HFFc6 (cell line): ENCODE data around the gene C2orf92. TPM values are rescaled to one million over a fixed set of nuclear protein-coding genes. Genes with fewer than 3 reads are reported as not detected.

Experiments used
- DNase-seq: peaks from one replicate; pipeline ENCODE4 v3.0.0-alpha.2; 2018
- H3K27ac Mint-ChIP-seq: 2 replicates; pipeline ENCODE4 v1.8.0; 2020; ENCODE audit warnings: mild to moderate bottlenecking, mixed read lengths
- H3K27me3 Mint-ChIP-seq: 2 replicates; pipeline ENCODE4 v1.8.0; 2021; ENCODE audit warnings: mild to moderate bottlenecking, moderate library complexity, mixed read lengths; ENCODE audit not compliant: insufficient read depth
- H3K36me3 Mint-ChIP-seq: 2 replicates; pipeline ENCODE4 v1.8.0; 2021; ENCODE audit warnings: low read depth, mixed read lengths
- H3K4me1 Mint-ChIP-seq: 2 replicates; pipeline ENCODE4 v1.8.0; 2020; ENCODE audit warnings: low read depth, mixed read lengths
- H3K4me3 Mint-ChIP-seq: 2 replicates; pipeline ENCODE4 v1.8.0; 2020; ENCODE audit warnings: mild to moderate bottlenecking, moderate library complexity, mixed read lengths
- H3K9me3 Mint-ChIP-seq: 2 replicates; pipeline ENCODE4 v1.8.0; 2020; ENCODE audit warnings: mild to moderate bottlenecking, mixed read lengths
- CTCF ChIP-seq: fragments of 200-600 bp; sonication (generic); IDR thresholded peaks from 2 replicates; pipeline ENCODE4 v1.5.0; 2021; ENCODE audit warnings: antibody characterized with exemption, mild to moderate bottlenecking
- total RNA-seq, 6 experiments: library from RNA; stranded (reverse); fragmentation: NEBNext Ultra II Directional; extraction: Animal tissue kit (Norgen Biotek cat#: 25700); gene quantifications; 2 replicates in 1 of 6; 3 replicates in 5 of 6; pipeline ENCODE4 v1.2.3, GENCODE V29; 2021

C2orf92 gene
- total RNA-seq, 6 experiments from 2014 or later, result 0.88 to 2.6 (median 1.2) TPM

GRCh38 chr2:97654309-97654708, 15.2 kb upstream of the C2orf92 start:
- Mint-ChIP-seq H3K36me3 (peaks cover 46% of the 10 kb centered on the region), H3K4me3 (no peak overlapping the region), H3K9me3 (peaks cover 9% of the 10 kb centered on the region)

DNA sequence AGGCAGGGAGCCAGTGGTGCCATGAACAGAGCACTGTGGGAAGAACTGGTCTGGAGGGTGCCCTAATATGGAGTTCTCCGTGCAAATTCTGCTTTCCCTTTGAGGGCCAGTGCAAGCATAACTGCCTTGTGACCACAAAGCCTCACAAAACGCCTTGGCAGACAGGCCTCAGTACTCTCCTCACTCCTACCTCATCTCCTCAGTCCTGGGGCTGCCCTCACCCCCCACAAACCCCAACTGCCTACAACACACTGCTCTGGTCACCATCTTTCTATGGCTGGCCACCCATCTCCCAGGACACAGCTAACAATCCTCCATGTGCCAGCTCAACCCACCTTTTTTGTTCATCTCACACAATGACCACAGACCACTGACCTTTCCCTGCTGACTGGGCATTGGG, 14.7 kb upstream of the C2orf92 start:
- H3K4me1 Mint-ChIP-seq, result no peaks in the 10 kb centered on the region
- H3K4me3 Mint-ChIP-seq, result no peak overlapping the region
- H3K36me3 Mint-ChIP-seq, result peaks cover 41% of the 10 kb centered on the region

More at GRCh38 chr2:97654309-97654708, 15.2 kb upstream of the C2orf92 start:
- no peak for DNase-seq
- no peak for TF ChIP-seq CTCF
- no peak overlapping the region for H3K27ac Mint-ChIP-seq
- H3K27me3 Mint-ChIP-seq, result peaks cover 6% of the 10 kb centered on the region
- H3K4me1 Mint-ChIP-seq, result no peaks in the 10 kb centered on the region

GRCh38 chr2:97656129-97656755, 13.3 kb upstream of the C2orf92 start:
- Mint-ChIP-seq H3K4me3 (no peak overlapping the region), H3K36me3 (peaks cover 40% of the 10 kb centered on the region), H3K4me1 (peaks cover 6% of the 10 kb centered on the region), H3K9me3 (peaks cover 9% of the 10 kb centered on the region), H3K27ac (no peak overlapping the region), H3K27me3 (peaks cover 6% of the 10 kb centered on the region)
- TF ChIP-seq CTCF, result no peak
- DNase-seq, result no peak

More for the DNA sequence above, 14.7 kb upstream of the C2orf92 start:
- H3K27ac Mint-ChIP-seq, result no peak overlapping the region; the same call in 1 of the 2 replicates
- peaks cover 9% of the 10 kb centered on the region for H3K9me3 Mint-ChIP-seq
- no peak for DNase-seq
- peaks cover 6% of the 10 kb centered on the region for H3K27me3 Mint-ChIP-seq
- no peak for TF ChIP-seq CTCF

GRCh38 chr2:97656905-97657587, 12.5 kb upstream of the C2orf92 start:
- peaks cover 40% of the 10 kb centered on the region for H3K36me3 Mint-ChIP-seq
- no peak overlapping the region for H3K4me3 Mint-ChIP-seq
- peaks cover 9% of the 10 kb centered on the region for H3K9me3 Mint-ChIP-seq
- TF ChIP-seq CTCF, result no peak
- no peak for DNase-seq
- H3K4me1 Mint-ChIP-seq, result peaks cover 14% of the 10 kb centered on the region
- peaks cover 6% of the 10 kb centered on the region for H3K27me3 Mint-ChIP-seq
- no peak overlapping the region for H3K27ac Mint-ChIP-seq

- H3K27me3 Mint-ChIP-seq, result peaks cover 6% of the 10 kb centered on the region
- no peak overlapping the region for H3K27ac Mint-ChIP-seq
- peaks cover 9% of the 10 kb centered on the region for H3K9me3 Mint-ChIP-seq
- TF ChIP-seq CTCF, result no peak
- H3K4me1 Mint-ChIP-seq, result peaks cover 23% of the 10 kb centered on the region
- no peak for DNase-seq
- H3K36me3 Mint-ChIP-seq, result peaks cover 34% of the 10 kb centered on the region
- no peak overlapping the region for H3K4me3 Mint-ChIP-seq
Measured at GRCh38 chr2:97657986-97658690, 11.4 kb upstream of the C2orf92 start.
